IPS-18a (cell line): ENCODE results near the gene NECAB2.

Source experiments
- H3K27ac ChIP-seq: one replicate; pipeline ENCODE4 v1.5.1; 2013; ENCODE audit warnings: low read length
- H3K27me3 ChIP-seq: one replicate; pipeline ENCODE4 v1.6.1; 2013; ENCODE audit warnings: mild to moderate bottlenecking, low read length; ENCODE audit not compliant: control insufficient read depth, insufficient read depth
- H3K36me3 ChIP-seq: one replicate; pipeline ENCODE4 v1.6.1; 2013; ENCODE audit warnings: low read depth, low read length; ENCODE audit not compliant: control insufficient read depth
- H3K4me1 ChIP-seq: one replicate; pipeline ENCODE4 v1.6.1; 2013; ENCODE audit warnings: low read depth, low read length; ENCODE audit not compliant: control insufficient read depth
- H3K4me3 ChIP-seq: one replicate; pipeline ENCODE4 v1.5.1; 2013; ENCODE audit warnings: low read length
- H3K9ac ChIP-seq: one replicate; pipeline ENCODE4 v1.6.1; 2013; ENCODE audit warnings: mild to moderate bottlenecking, low read length, moderate library complexity
- H3K9me3 ChIP-seq: one replicate; pipeline ENCODE4 v1.6.1; 2013; ENCODE audit warnings: low read depth, low read length; ENCODE audit not compliant: control insufficient read depth

The NECAB2 gene

DNA sequence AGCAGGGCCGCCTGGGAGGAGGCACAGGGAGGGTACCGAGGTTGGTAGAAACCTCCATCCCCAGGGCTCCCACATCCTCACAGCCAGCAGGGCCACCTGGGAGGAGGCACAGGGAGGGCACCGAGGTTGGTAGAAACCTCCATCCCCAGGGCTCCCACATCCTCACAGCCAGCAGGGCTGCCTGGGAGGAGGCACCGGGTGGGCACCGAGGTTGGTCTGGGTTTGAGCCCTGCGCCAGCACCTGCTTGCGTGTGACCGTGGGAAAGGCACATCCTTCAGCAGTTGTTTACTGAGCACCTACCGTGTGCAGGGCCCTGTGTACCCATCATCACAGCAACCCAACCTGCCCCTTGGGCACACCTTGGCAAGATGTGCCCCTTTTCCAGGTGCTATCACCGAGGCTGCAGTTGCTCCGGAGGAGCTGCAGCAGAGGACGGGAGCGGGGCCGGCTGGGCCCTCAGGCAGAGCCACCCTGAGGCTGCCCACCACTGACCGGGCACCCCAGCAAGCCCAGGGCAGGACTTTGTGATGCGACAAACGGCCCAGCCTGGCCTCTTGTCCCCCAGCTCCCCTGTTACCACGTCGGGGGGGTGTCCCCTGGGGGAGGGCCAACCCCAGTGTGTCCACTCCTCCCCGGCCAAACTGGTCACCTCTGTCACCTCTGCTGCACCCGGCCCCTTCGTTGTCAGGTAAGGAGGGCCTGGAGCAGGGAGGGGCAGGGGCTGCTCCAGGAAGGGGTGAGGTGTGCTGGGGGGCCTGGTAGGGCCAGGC is 37.1 kb upstream of the NECAB2 start:
- Histone ChIP-seq H3K4me3 (no peak overlapping the region), H3K9ac (no peak overlapping the region), H3K4me1 (peaks cover 12% of the 10 kb centered on the region), H3K36me3 (no peaks in the 10 kb centered on the region), H3K27ac (no peak overlapping the region), H3K9me3 (no peaks in the 10 kb centered on the region), H3K27me3 (no peaks in the 10 kb centered on the region)

DNA sequence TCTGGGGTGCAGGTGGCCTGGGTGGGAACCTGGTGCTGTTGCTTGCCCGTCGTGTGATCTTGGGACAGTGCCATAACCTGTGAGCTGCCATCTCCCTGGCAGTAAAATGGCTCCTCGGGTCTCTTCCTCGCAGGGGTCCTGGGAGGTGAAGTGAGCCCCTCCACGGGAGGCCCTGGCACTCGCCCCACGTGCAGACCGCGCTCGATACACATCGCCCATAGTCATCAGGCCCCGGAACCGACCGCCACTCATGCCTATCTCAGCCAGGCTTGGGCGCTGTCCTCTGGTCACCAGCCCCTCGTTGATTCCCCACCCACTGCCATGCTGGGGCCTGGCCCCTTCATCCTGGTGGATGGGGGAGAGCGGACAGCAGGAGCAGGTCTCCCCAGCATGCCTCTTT is 36.5 kb upstream of the NECAB2 start:
- peaks cover 7% of the 10 kb centered on the region for H3K4me1 ChIP-seq

GRCh38 chr16:83932304-83932703 is 35.7 kb upstream of the NECAB2 start:
- no peak overlapping the region for H3K9ac ChIP-seq
- peaks cover 4% of the 10 kb centered on the region for H3K4me1 ChIP-seq
- H3K27me3 ChIP-seq = no peaks in the 10 kb centered on the region
- no peak overlapping the region for H3K4me3 ChIP-seq
- no peaks in the 10 kb centered on the region for H3K9me3 ChIP-seq
- H3K27ac ChIP-seq = no peak overlapping the region
- H3K36me3 ChIP-seq = no peaks in the 10 kb centered on the region

More for the DNA sequence above, 36.5 kb upstream of the NECAB2 start:
- Histone ChIP-seq H3K9me3 (no peaks in the 10 kb centered on the region), H3K9ac (no peak overlapping the region), H3K4me3 (no peak overlapping the region), H3K27me3 (no peaks in the 10 kb centered on the region), H3K27ac (no peak overlapping the region), H3K36me3 (no peaks in the 10 kb centered on the region)

GRCh38 chr16:83932955-83933673 is 34.9 kb upstream of the NECAB2 start:
- Histone ChIP-seq H3K36me3 (no peaks in the 10 kb centered on the region), H3K9ac (no peak overlapping the region), H3K27ac (no peak overlapping the region), H3K4me1 (no peaks in the 10 kb centered on the region), H3K9me3 (no peaks in the 10 kb centered on the region), H3K4me3 (no peak overlapping the region), H3K27me3 (no peaks in the 10 kb centered on the region)

- H3K9ac ChIP-seq = no peak overlapping the region
- H3K27ac ChIP-seq = no peak overlapping the region
- no peaks in the 10 kb centered on the region for H3K4me1 ChIP-seq
- H3K36me3 ChIP-seq = no peaks in the 10 kb centered on the region
- H3K4me3 ChIP-seq = no peak overlapping the region
- H3K27me3 ChIP-seq = no peaks in the 10 kb centered on the region
- H3K9me3 ChIP-seq = no peaks in the 10 kb centered on the region
Observed at GRCh38 chr16:83933885-83934683, 34.0 kb upstream of the NECAB2 start.

- no peak overlapping the region for H3K4me3 ChIP-seq
- H3K36me3 ChIP-seq = no peaks in the 10 kb centered on the region
- H3K27ac ChIP-seq = no peak overlapping the region
- no peaks in the 10 kb centered on the region for H3K4me1 ChIP-seq
- no peaks in the 10 kb centered on the region for H3K9me3 ChIP-seq
- H3K27me3 ChIP-seq = no peaks in the 10 kb centered on the region
- H3K9ac ChIP-seq = no peak overlapping the region
Observed at GRCh38 chr16:83934684-83934977, 33.4 kb upstream of the NECAB2 start.

GRCh38 chr16:83935005-83935857 is 32.8 kb upstream of the NECAB2 start:
- H3K27me3 ChIP-seq = no peaks in the 10 kb centered on the region
- H3K9me3 ChIP-seq = no peaks in the 10 kb centered on the region
- no peak overlapping the region for H3K27ac ChIP-seq
- H3K4me1 ChIP-seq = no peaks in the 10 kb centered on the region
- H3K36me3 ChIP-seq = no peaks in the 10 kb centered on the region
- no peak overlapping the region for H3K4me3 ChIP-seq
- H3K9ac ChIP-seq = no peak overlapping the region

DNA sequence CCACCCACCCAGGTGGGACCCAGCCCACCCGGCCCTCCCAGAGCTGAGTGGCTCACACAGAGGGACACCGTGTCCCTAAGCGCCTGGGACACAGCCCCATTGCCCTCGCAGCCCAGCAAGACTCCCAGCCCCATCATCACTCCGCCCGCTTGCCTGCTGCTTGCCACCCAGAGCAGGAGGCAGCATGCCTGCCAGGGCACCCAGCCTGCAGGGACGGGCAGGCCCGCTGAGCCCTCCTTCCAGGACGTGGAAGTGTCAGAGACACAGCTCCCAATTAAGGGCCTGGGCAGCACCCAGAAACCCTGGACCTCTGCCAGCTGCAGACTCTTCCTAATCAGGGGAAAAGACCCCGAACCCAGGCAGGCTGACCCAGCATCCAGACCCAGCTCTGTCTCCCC is 32.2 kb upstream of the NECAB2 start:
- H3K9me3 ChIP-seq = no peaks in the 10 kb centered on the region

GRCh38 chr16:83936581-83937165 is 31.4 kb upstream of the NECAB2 start:
- H3K4me1 ChIP-seq = no peaks in the 10 kb centered on the region
- no peak overlapping the region for H3K27ac ChIP-seq
- no peaks in the 10 kb centered on the region for H3K9me3 ChIP-seq
- no peaks in the 10 kb centered on the region for H3K36me3 ChIP-seq
- H3K4me3 ChIP-seq = no peak overlapping the region
- no peaks in the 10 kb centered on the region for H3K27me3 ChIP-seq
- H3K9ac ChIP-seq = no peak overlapping the region

More for the DNA sequence above, 32.2 kb upstream of the NECAB2 start:
- H3K9ac ChIP-seq = no peak overlapping the region
- no peaks in the 10 kb centered on the region for H3K36me3 ChIP-seq
- H3K27me3 ChIP-seq = no peaks in the 10 kb centered on the region
- H3K4me1 ChIP-seq = no peaks in the 10 kb centered on the region
- no peak overlapping the region for H3K27ac ChIP-seq
- no peak overlapping the region for H3K4me3 ChIP-seq

DNA sequence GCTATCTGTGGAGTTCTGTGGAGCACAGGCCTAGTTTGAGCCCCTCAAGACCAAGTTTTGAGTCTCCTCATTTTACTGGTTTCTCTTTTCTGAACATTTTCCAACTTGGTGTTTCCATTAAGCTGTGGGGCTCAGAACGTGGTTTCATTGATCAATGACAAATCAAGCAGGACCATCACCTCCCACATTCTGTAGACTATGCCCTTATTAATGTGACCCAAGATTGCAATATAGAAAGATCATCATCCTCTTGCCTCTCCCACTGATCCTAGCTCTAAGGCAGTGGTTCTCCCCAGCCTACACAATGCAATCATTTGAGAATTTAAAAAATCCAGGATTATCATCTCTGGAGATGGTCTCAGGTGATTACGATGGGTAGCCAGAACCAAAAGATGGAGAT is 30.8 kb upstream of the NECAB2 start:
- Histone ChIP-seq H3K4me1 (no peaks in the 10 kb centered on the region), H3K27me3 (no peaks in the 10 kb centered on the region), H3K36me3 (no peaks in the 10 kb centered on the region)

More for the DNA sequence above, 30.8 kb upstream of the NECAB2 start:
- no peak overlapping the region for H3K27ac ChIP-seq
- no peaks in the 10 kb centered on the region for H3K9me3 ChIP-seq
- H3K4me3 ChIP-seq = no peak overlapping the region
- no peak overlapping the region for H3K9ac ChIP-seq
